Stimulated activated CD8-positive, alpha-beta memory T cell treated with anti-CD3 and anti-CD28 coated beads, Interleukin-2, amount 100 ng/mL, for 1 hour (primary cell): ENCODE results near the gene SLC35F6.
"Not testable (repeated sequence)": the region's sequence is repeated elsewhere in the genome, so short reads cannot be mapped to it uniquely, and the experiment has no call there.

Experiments
- DNase-seq, 2 donors: peaks; one replicate each; pipeline ENCODE4 v3.0.0-alpha.2; 2020; ENCODE audit warnings: low read depth in 2 of 2

Gene SLC35F6

DNA sequence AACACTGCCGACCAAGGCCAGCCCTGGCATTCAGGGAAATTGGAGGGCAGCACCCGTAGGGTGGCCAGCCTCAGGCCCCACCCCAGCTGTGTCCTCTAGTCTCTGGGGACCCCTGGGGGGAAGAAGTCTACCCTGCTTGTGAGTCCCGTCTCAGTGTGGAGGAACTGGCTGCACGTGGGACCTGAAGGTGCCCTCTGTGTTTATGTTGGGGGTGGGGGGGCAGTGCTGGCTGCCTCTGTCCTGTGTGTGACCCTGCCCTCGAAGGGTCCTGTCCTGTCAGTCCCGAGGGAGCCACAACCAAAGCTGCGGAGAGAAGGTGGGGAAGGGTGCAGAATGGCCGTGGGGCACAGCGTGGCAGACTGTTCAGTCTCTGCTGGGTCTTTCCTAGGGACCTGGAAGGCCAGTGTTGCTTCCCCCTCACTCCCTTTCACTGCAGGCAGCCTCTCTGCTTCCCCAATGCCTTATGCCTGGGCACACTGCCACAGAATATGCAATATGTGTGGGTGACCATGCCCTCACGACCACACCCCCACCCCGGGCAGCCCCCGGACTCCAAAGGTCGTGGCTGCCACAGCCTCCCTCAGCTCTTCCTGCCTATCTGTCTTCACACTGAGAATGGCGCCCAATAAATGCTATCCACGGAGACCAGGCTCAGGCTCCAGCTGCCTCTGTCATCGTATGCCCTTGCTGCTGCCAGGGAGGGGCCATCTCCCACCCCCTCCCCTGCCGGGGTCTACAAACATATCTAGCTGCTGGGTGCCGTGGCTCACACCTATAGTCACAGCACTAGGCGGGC lies 33.3 kb upstream of the SLC35F6 start:
- no peak for DNase-seq

DNA sequence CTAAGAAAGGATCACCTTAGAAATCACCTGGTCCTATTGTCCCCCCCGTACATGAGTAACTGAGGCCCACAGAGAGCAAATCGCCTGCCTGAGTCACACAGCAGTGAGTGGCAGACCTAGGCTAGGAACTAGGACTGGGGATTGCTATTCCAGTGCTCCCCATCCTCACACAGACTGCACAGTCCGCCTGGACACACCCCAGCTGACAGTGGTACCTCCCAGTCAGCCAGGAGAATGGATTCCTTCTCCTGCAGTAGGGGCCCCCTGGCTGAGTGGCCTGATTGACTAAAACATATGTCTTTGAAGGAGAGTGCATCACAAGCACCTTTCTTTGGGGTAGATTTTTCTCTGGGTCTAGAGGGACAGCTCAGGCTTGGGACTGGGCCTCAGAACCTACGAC lies 32.4 kb upstream of the SLC35F6 start:
- DNase-seq, result no peak

DNA sequence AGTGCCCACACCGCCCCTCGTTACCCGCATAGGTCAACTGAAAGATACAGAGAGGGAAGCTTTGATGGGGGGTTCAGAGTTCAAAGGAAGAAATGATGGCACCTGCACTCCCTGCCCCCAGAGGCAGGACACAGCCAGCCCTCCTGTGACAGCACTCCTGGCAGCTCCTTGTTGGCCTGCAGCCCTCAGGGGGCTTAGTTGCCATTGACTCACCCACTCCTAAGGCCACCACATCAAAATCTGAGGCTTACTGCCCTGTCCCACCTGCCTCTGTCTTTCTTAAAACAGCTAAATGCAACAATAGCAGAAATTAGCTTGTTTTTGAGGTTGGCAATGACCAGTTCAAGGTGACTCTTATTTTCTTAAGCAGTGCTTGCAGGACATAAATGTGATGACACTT lies 31.6 kb upstream of the SLC35F6 start:
- DNase-seq, result no peak

DNA sequence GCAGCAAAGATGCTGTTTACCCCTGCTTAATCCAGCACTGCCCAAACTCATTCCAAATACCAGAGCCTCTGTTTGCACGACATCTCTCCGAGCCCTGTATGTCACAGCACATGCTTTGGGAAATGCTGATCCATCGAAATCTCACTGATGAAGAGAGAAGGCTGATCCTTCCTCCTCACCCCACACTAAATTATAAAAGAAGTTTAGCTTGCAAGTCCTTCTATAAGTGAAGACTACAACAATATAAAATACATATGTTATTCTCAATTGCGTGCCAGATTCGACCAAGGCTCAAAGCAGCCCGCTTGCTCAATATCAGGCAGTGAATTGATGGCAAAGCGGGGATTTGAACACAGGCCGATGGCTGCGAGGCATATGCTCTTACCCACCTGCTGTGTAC lies 30.7 kb upstream of the SLC35F6 start:
- DNase-seq, result no peak

DNA sequence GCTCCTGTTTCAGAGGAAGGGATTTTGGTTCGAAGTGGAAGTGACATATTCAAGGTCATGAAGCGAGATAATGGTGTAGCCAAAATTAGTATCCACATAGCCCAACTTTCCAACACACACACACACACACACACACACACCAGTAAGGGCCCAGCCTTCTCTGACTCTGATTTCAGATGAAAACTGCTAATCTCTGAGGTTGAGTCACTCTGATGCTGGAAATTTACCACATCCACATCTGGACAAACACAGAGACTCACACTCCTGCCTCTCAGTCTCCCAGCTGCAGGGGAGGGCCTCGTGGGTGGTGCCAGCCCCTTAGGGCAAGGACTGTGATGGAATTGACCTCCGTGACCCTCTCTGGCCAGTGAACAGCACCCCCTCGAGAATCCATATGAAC lies 29.0 kb upstream of the SLC35F6 start:
- no peak for DNase-seq

DNA sequence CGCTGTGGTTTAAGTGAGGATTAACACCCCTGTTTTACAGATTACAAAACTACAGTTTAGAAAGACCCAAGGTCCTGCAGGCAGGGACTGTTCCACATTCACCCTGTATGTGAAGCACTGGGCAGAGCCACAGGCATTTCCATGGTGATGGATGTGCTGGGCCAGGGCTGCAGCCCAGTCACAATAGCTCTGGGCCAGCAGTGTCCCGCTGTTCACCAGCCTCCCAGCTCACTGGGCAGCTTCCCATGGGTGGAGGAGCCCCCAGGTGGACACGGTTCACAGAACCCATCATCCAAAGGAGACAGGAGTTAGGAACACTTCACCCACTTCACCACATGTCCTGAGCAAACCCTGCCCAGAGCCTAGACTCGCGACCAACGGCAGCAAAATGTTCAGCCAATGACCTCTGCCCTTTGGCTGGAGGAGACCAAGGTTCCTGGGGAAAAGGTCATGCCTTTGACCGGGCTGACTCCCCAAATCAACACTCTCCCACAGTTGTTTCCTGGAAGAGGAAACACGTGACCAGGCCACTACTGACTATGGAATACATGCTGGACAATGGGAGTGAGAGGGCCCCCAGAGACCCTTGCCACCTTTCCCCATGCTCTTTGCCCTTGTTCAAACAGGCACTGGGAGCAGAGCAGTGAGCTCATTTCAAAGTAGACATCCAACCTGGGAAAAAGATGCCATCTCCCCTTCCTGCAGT lies 28.0 kb upstream of the SLC35F6 start:
- DNase-seq, result no peak

DNA sequence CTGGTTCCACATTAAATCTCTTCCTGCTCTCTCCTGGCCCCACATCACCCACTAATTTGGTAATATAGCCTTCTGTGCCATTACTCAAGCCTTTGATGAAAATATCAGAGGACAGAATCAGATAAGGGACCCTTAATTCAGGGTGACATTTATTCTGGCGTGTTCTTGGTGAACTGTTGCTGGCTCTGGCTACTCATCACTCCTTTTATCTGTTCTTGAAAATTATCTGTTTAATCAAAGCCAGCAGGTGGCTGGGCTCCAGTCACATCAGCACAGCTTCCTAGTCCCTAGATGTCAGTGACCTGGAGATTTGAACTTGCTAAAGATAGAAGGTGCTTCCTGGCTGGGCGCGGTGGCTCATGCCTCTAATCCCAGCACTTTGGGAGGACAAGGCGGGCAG lies 26.9 kb upstream of the SLC35F6 start:
- no peak for DNase-seq

DNA sequence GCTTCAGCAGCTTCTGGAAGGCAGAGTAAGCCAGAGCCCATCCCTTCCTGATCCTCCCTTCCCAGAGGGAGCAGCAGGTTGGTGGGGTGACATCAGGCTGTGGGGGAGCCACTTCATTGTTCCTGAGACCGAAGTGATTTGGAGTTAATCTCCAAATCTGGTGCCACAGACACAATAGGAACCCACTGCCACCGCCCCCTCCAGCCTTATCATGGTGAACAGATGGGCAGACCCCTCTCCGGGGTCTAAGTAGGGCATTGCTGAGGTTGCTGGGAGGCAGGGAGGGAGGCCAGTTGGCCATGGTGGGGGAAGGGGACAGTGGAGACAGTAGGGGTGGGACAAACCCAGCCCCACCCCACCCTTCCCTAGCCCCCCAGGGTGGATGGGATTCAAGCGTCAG lies 25.6 kb upstream of the SLC35F6 start:
- DNase-seq, result no peak

DNA sequence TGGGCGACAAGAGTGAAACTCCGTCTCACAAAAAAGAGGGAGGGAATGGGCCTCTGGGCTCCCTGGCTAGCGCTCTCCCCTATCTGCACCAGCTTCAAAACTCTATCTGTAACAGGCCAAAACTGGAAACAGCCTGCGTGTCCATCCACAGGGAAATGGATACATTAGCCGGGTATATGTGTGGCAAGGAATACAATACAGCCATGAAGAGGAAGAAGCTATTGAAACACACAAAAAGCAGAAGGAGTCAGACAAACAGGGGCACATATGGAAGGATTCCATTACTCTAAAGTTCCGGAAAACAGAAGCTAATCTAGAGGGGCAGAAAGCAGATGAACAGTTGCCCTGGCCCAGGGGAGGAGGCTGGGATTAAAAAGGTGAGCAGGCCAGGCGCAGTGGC lies 24.6 kb upstream of the SLC35F6 start:
- DNase-seq, result no peak

DNA sequence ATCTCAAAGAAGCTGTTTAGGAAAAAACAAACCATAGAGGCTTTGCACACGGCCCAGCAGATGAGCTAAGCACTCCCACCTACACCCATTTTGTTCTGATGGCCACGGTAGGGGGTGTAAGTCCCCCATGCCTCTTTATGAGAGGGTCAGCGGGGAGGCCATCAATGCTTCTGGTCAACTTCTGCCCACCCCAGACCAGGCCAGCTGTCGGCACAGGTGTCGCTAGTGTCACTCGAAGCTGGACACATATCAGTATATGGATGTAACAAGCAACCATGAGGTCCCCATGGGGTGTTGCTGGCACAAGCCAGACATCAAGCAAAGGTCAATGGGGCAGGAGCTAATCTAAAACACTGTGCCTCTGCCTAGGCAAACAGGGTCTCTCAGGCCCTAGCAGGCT lies 23.7 kb upstream of the SLC35F6 start:
- no peak for DNase-seq

DNA sequence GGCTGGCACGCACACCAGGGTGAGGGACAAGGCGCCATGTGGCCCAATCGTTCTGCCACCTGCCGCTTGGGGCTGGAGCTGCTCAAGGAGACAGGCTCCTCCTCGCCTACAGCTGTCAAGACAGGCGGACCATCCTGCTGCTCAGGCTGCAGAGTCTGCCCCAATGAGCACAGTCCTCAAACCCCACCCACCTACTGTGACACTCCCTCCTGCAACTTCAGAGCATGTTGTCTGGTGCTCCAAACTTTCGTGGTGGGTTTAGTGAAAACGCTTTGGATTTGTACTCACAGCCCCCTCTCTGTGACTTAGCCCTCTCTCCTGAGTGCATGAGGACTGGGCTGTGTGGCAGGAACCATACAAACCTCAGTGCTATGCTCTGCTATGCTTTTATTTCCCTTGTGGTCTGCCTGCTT lies 23.2 kb upstream of the SLC35F6 start:
- DNase-seq, result no peak

DNA sequence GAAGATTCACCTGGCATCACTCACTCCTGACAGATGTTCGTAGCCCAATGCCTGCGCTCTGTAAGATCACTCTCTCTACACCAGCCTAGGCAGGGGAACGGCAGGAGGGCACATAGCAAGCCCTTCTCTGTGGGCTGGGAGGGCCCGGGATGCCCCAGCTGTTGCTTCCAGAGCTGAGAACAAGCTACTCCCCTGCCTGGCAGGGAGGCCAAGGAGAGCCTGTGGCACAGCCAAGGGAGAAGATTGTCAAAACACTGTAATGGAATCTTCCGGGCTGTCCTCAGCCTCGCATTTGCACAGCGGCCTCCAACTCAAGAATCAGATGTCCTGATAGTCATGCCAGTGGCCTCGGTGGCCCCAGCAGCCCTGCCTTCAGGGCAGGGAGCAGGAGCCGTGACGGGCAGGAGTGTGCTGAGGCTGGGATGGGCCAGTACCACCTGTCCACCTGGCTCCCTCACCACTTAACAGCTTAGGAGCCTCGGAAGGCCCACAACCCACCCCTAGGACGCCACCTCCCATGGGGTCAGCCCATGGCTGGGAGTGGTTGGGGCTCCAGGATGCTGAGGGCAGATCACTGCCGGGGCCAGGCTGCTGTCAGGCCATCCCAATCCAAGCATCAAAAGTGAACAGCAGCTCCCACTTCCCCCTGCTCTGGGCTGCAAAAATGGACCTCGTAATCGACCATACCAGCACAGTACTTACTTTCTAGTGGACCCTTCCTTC lies 21.9 kb upstream of the SLC35F6 start:
- DNase-seq, result no peak

DNA sequence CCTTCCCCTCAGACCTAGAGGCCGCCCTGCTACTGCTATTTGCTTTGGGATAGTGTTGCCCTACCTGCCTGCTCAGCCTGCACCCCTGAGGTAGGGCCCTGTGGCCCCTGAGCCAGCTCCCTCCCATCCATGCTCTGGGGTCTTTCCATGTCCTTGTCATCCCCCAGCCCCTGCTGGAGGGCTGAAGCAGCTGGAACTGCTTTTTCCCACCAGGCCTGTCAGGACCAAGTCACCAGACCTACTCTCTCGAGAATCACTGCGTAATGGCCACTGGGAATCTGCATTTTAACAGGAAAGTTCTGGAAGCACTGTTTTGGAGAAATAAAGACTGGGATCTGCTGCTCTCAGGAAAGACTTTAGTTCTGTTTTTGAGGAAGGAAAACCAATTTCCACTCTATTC lies 20.2 kb upstream of the SLC35F6 start:
- no peak for DNase-seq

DNA sequence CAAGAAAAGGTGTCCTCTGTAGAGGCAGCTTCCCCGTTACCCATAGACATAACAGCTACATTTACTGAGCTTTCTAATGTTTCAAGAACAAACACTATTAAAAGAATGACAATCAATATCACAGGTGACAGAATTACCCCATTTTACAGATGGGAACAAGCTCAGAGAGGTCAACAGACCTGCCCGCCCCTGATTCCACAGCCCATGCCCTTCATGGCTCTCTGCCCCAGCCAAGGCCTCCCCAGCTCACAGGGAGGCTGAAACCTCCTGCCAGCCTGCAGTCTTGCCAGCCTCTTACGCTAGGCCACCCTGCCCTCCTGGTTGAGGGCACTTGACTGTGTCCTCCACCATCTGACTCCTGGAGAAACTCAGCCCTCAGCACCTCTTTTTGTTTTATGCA lies 19.1 kb upstream of the SLC35F6 start:
- DNase-seq, result no peak

DNA sequence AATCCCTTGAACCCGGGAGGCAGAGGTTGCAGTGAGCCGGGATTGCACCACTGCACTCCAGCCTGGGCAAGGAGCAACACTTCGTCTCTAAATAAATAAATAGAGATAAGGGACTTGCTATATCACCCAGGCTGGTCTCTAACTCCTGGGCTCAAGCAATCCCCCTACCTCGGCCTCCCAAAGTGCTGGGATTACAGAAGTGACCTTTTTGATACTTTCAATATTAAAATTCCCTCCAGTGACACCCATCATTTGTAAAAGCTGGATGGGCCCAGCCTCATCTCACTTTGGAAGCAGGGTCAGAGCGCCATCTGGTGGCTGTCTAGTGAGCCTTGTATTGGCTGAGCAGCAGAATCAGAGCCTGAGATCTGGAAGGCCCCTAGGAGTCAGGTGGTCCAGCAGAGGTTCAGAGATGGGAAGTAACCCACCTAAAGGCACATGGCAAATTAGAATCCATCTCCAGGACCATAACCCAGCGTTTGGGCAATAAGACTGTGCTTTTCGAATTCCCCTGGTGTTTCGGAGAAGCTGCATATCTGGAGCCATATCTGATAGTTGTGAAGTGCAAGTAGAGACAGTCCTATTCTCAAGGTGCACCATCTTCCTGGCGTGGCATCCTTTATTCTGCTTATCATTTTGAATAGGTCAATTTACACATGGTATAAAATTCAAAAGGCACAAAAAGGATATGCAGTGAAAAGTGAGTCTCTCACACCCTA lies 18.3 kb upstream of the SLC35F6 start:
- peak; percentile 44 to 64 for DNase-seq

DNA sequence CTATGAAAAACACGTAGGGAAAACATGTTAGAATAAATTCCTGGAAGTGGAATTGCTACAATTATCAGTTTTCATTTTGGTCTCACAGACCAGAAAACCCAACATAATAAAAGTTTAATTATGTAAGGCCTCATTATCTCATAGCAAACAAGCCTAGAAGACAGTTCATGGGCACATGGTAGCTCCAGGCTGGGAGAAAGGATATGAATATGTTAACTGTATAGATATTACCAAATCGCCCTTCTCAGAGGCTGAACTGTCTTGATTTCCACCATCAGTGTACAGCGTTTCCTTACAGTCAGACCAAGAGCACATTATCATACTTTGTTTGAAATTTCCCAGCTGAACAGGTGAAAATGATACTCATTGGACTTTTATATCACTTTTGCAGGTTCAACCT lies 17.1 kb upstream of the SLC35F6 start:
- no peak for DNase-seq

DNA sequence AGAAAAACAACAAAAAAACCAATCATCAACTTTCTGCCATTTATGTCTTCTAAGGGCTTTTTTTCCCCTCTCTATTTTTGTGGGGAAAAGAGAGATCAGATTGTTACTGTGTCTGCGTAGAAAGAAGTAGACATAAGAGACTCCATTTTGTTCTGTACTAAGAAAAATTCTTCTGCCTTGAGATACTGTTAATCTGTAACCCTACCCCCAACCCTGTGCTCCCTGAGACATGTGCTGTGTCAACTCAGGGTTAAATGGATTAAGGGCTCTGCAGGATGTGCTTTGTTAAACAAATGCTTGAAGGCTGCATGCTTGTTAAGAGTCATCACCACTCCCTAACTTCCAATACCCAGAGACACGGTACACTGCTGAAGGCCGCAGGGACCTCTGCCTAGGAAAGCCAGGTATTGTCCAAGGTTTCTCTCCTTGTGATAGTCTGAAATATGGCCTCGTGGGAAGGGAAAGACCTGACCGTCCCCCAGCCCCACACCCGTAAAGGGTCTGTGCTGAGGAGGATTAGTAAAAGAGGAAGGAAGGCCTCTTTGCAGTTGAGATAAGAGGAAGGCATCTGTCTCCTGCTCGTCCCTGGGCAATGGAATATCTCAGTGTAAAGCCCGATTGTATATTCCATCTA lies 14.2 kb upstream of the SLC35F6 start:
- DNase-seq, result not testable (repeated sequence)

DNA sequence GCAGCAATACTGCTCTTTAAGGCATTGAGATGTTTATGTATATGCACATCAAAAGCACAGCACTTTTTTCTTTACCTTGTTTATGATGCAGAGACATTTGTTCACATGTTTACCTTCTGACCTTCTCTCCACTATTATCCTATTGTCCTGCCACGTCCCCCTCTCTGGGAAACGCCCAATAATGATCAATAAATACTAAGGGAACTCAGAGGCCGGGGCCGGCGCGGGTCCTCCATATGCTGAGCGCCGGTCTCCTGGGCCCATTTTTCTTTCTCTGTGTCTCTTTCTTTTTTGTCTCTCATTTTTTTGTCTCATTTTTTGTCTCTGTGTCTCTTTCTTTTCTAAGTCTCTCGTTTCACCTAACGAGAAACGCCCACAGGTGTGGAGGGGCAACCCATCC lies 13.6 kb upstream of the SLC35F6 start:
- not testable (repeated sequence) for DNase-seq

DNA sequence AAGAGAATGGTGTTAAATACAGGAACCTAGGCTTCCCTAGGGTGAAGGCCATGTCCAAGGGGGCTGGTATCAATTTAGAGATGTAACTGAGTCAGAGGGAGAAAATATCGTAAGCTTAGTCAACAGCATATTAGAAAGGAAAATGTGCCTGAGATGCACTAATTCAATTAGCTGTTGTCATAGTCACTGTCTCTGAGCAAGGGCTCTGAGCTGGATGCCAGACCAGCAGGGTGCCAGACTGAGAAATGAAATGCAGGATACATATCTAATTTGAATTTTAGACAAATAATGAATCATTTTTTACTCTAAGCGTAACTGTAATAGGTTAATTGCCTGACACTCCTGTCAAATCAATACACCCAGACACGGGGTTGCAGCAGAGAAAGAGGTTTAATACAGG lies 11.4 kb upstream of the SLC35F6 start:
- no peak for DNase-seq

DNA sequence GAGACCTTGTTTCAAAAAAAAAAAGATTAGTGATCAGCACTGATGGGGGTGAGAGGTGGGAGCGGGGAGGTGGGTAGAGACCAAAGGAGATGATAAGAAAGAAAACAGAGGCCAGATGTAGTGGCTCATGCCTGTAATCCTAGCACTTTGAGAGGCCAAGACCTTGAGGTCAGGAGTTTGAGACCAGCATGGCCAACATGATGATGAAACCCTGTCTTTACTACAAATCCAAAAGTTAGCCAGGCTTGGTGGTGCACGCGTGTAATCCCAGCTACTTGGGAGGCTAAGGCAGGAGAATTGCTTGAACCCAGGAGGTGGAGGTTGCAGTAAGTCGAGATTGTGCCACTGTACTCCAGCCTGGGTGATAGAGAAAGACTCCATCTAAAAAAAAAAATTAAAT lies 9.5 kb upstream of the SLC35F6 start:
- DNase-seq, result no peak

DNA sequence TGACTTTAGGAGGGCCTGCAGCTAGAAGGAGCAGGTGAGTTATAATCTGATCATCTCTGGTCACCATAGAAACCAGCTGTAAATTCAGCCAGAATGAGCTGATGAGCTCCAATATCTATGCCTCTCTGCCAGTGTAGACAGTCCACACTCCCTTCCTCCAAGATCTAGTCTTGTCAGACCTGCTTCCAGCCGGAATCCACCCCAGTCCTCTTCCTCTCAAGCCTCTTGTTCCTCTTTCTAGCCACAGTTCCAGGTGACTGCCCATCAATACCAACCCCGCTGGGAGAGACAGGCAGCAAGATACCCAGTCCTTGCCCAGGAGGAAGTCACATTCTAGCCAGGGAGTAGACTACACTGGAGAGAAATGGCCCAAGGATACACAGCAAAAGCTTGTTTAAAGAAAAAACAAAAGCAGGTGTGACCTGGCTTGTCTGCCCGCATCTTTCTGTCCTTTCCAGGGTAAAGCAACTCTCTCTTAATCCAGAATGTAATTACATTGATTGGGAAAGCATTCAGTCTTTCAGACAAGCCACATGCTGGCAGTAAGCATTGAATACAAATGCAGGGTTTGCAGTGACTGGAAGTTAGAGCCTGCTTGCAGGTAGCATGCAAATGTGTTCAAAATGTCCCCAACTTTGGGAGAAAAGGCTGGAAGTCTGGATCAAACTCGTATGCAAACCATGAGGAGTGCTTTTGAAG lies 9.0 kb upstream of the SLC35F6 start:
- no peak for DNase-seq
